Measurements from ENCODE around the gene MRPL51. TPM values are rescaled to one million over a fixed set of nuclear protein-coding genes. Genes with fewer than 3 reads are reported as not detected.

Gene MRPL51
- polyA plus RNA-seq (ENCODE audit: insufficient read length in 3 of 3) = 100 to 1,000 TPM; 191 to 204 (median 196) TPM

DNA sequence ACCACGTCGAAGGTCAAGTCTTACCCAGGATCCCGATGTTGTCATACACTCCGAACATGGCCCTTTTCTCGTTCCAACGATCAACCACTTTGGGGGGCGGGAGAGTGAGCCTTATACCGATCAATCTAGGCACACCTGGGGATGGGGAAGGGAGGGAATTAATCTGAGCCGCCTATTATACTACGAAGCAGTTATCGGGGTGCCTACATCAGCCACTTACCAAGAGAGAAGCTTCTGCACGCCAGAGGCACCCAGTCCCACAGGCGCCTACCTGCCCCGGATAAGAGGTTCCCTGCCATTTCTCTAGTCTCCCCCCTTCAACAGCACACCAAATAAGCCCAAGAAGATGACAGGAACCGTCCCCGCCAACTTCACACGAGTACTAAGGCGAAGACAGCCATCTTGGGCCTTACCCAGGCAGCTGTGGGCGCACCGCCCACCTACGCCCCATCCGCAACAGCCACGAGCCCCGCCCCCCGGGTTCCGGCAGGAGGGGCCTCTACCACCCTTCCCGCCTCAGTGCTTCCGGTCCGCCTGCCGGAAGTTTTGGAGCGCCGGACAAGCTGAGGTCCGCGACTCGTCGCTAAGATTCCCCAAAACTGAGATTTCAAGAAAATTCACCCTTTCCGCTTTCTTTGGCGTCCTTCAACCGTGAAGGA is at the start of gene MRPL51:
MRPL51 (minus strand) TSS at position 425 of the 659 bp plus-strand sequence; CDS start at position 299, 126 bp downstream.
- DNase-seq (ENCODE audit: low read depth in 3 of 3, low spot score in 2 of 3) = peak; percentile 84 to 90 (median 86)

DNA sequence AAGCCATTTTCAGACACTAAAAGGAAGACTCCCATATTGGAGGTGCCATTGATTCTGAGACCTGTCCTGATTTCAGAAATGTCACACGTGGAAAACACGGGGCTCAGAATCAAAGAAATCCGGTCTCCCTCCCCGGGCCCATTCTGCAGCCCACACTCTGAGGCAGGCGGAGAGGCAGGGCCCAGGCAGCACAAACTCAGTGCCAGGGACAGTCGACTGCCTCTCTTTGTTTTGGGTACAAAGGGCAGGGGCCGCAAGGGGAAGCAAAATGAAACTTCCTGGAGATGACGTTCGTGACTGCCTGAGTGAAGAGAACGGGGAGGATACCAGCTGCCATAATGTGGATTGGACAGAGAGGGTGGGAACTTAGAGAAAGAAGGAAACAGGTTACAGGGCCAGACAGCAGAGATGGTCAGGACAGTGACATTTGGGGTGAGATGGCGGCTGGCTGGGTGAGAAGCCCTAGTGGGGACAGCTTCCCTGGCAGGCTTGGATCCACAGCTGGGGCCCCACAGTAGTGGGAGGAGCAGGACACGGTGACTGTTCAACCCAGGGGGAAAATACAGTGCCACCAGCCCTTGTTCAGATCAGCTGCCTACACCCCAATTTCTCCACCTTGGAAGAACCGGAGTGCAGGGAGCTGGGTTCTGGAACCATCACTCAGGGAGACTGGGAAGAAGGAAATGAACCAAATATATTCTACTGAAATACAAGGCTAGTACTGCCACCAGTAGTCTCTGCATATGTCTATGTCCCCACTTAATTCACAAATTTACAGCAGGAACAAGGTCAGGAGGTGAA is 49.3 kb upstream of the MRPL51 start:
- DNase-seq (ENCODE audit: low read depth in 3 of 3, low spot score in 2 of 3) = no peak

DNA sequence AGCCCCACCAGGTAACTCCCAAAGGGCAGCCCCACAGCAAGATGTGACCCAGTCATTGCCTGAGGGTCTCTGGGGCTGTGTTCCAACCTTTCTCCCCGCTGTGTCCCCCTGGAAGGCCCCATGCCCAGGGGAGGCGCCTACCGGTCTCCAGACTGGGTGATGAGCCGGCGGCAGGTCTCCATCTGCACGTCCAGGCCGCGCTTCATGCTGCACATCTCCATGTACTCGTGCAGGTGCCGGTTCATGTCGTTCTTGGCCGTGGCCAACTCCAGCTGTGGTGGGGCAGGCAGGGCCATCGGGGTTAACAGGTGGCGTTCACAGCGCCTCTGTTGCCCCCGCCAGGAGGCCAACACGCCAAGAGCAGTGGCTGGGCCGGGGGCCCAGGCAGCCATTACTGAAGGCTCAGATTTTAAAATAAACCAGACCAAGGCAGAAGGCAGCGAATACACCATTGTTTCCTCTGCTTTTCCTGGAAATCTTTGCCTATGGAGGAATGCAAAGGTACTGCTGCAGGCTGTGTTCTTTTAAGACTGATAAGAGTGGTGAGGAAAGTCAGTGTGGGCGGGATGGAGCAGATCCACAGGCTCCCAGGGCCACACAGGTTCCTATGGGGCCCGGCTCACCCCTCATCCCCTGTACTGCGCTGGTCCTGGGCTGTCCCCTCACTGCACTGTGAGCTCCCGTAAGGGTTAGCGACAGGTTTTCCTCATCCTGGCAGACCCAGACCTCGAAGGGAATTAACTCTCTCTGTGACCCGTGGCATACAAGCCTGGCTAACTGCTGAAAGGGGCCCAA is 48.5 kb upstream of the MRPL51 start:
- no peak for DNase-seq (ENCODE audit: low read depth in 3 of 3, low spot score in 2 of 3)

DNA sequence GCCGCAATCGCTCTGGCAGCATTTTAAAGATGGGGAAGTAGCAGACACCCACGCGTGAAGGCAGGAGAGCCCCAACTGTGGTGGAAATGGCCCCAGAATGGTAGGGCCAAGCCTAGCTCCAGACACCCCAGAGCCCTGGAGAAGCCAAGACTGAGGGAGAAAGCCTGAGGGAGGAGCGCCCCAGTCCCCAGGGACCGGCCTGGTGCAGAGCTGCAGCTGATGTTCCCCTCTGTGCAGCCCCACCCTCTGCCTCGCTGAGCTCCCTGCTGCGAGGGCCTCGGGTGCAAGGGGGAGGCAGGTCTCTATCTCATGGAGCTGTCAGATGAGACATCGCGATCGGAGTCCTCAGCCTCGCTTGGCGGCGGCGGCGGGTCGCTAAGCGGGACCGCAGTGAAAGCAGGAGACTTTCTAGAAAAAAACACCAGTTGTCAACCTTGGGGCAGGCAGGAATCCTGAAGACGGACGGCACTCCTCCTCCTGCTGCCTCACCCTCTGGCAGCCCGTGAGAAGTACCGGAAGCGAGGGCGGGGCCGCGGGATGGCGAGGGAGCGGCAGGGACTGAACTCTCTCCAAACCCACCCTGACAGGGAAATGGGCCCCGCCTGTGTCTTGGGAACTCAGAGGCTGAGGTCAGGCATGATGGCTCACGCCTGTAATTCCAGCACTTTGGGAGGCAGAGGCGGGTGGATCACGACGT is 47.3 kb upstream of the MRPL51 start:
- DNase-seq (ENCODE audit: low read depth in 3 of 3, low spot score in 2 of 3) = peak in 1 of 3 donors; percentile 77

DNA sequence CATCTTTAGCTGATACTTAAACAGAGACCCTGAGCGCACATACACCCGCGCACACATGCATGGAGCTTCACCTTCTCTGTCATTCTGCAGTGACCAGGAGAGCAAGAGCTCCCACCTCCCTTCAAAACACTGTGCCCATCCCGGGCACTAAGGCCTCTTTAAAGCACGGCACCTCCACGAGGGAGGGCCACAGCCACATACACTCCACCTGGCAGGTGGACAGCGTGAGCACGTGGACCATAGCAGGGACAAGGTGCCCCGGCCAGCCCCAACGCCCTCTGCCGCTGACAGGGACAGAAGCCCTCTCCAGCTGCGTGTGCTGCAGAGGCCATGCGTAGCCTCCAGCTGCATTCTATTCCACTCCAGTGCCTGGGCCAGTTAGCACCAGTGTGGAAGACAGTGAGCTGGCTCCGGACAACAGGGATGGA is 46.7 kb upstream of the MRPL51 start:
- DNase-seq (ENCODE audit: low read depth in 3 of 3, low spot score in 2 of 3) = no peak

DNA sequence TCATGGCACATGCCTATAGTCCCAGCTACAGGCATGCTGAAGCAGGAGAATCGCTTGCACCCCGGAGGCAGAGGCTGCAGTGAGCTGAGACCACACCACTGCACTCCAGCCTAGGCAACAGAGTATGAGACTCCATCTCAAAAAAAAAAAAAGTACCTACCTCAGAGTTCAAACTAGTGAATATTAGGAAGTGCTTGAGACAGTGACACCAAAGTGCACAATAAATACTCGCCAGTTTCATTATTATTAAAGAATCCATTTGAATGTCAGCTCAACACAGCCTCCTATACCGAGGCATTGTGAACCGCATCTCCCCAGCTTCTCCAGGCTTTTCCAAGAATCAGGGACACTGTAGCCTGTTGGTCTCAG is 46.2 kb upstream of the MRPL51 start:
- DNase-seq (ENCODE audit: low read depth in 3 of 3, low spot score in 2 of 3) = no peak

DNA sequence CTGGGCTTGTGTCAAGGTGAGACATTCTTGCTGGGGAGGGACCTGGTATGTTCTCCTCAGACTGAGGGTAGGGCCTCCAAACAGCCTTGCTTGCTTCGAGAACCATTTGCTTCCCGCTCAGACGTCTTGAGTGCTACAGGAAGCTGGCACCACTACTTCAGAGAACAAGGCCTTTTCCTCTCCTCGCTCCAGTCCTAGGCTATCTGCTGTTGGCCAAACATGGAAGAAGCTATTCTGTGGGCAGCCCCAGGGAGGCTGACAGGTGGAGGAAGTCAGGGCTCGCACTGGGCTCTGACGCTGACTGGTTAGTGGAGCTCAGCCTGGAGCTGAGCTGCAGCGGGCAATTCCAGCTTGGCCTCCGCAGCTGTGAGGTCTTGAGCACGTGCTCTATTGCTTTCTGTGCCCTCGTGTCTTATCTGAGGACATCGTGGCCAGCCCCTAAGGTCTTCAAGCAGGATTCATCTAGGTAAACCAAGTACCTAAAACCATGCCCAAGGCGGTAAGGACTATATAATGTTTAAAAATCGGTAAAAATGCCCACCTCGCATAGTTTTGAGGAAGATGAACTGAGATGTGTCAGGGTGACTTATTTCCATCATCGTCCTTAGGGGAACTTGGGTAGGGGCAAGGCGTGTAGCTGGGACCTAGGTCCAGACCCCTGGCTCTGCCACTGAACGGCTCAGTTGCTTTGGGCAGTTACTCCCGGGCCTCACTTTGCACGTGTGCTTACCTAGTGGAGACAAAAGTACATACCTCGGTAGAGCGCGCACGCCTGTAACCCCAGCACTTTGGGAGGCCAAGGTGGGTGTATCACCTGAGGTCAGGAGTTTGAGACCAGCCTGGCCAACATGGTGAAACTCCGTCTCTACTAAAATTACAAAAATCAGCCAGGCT is 45.6 kb upstream of the MRPL51 start:
- no peak for DNase-seq (ENCODE audit: low read depth in 3 of 3, low spot score in 2 of 3)

DNA sequence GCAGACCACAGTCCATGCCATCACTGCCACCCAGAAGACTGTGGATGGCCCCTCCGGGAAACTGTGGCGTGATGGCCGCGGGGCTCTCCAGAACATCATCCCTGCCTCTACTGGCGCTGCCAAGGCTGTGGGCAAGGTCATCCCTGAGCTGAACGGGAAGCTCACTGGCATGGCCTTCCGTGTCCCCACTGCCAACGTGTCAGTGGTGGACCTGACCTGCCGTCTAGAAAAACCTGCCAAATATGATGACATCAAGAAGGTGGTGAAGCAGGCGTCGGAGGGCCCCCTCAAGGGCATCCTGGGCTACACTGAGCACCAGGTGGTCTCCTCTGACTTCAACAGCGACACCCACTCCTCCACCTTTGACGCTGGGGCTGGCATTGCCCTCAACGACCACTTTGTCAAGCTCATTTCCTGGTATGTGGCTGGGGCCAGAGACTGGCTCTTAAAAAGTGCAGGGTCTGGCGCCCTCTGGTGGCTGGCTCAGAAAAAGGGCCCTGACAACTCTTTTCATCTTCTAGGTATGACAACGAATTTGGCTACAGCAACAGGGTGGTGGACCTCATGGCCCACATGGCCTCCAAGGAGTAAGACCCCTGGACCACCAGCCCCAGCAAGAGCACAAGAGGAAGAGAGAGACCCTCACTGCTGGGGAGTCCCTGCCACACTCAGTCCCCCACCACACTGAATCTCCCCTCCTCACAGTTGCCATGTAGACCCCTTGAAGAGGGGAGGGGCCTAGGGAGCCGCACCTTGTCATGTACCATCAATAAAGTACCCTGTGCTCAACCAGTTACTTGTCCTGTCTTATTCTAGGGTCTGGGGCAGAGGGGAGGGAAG is 44.7 kb upstream of the MRPL51 start:
- peak in 1 of 3 donors; percentile 55 for DNase-seq (ENCODE audit: low read depth in 3 of 3, low spot score in 2 of 3)

DNA sequence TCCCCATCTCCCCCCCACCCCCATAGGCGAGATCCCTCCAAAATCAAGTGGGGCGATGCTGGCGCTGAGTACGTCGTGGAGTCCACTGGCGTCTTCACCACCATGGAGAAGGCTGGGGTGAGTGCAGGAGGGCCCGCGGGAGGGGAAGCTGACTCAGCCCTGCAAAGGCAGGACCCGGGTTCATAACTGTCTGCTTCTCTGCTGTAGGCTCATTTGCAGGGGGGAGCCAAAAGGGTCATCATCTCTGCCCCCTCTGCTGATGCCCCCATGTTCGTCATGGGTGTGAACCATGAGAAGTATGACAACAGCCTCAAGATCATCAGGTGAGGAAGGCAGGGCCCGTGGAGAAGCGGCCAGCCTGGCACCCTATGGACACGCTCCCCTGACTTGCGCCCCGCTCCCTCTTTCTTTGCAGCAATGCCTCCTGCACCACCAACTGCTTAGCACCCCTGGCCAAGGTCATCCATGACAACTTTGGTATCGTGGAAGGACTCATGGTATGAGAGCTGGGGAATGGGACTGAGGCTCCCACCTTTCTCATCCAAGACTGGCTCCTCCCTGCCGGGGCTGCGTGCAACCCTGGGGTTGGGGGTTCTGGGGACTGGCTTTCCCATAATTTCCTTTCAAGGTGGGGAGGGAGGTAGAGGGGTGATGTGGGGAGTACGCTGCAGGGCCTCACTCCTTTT is 44.0 kb upstream of the MRPL51 start:
- DNase-seq (ENCODE audit: low read depth in 3 of 3, low spot score in 2 of 3) = no peak

DNA sequence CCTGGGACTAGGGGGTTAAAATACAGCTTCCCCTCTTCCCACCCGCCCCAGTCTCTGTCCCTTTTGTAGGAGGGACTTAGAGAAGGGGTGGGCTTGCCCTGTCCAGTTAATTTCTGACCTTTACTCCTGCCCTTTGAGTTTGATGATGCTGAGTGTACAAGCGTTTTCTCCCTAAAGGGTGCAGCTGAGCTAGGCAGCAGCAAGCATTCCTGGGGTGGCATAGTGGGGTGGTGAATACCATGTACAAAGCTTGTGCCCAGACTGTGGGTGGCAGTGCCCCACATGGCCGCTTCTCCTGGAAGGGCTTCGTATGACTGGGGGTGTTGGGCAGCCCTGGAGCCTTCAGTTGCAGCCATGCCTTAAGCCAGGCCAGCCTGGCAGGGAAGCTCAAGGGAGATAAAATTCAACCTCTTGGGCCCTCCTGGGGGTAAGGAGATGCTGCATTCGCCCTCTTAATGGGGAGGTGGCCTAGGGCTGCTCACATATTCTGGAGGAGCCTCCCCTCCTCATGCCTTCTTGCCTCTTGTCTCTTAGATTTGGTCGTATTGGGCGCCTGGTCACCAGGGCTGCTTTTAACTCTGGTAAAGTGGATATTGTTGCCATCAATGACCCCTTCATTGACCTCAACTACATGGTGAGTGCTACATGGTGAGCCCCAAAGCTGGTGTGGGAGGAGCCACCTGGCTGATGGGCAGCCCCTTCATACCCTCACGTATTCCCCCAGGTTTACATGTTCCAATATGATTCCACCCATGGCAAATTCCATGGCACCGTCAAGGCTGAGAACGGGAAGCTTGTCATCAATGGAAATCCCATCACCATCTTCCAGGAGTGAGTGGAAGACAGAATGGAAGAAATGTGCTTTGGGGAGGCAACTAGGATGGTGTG is 43.1 kb upstream of the MRPL51 start:
- no peak for DNase-seq (ENCODE audit: low read depth in 3 of 3, low spot score in 2 of 3)

DNA sequence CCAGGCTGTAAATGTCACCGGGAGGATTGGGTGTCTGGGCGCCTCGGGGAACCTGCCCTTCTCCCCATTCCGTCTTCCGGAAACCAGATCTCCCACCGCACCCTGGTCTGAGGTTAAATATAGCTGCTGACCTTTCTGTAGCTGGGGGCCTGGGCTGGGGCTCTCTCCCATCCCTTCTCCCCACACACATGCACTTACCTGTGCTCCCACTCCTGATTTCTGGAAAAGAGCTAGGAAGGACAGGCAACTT is 42.6 kb upstream of the MRPL51 start:
- DNase-seq (ENCODE audit: low read depth in 3 of 3, low spot score in 2 of 3) = no peak

DNA sequence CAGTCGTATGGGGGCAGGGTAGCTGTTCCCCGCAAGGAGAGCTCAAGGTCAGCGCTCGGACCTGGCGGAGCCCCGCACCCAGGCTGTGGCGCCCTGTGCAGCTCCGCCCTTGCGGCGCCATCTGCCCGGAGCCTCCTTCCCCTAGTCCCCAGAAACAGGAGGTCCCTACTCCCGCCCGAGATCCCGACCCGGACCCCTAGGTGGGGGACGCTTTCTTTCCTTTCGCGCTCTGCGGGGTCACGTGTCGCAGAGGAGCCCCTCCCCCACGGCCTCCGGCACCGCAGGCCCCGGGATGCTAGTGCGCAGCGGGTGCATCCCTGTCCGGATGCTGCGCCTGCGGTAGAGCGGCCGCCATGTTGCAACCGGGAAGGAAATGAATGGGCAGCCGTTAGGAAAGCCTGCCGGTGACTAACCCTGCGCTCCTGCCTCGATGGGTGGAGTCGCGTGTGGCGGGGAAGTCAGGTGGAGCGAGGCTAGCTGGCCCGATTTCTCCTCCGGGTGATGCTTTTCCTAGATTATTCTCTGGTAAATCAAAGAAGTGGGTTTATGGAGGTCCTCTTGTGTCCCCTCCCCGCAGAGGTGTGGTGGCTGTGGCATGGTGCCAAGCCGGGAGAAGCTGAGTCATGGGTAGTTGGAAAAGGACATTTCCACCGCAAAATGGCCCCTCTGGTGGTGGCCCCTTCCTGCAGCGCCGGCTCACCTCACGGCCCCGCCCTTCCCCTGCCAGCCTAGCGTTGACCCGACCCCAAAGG is 42.1 kb upstream of the MRPL51 start:
- DNase-seq (ENCODE audit: low read depth in 3 of 3, low spot score in 2 of 3) = peak in 1 of 3 donors; percentile 16

DNA sequence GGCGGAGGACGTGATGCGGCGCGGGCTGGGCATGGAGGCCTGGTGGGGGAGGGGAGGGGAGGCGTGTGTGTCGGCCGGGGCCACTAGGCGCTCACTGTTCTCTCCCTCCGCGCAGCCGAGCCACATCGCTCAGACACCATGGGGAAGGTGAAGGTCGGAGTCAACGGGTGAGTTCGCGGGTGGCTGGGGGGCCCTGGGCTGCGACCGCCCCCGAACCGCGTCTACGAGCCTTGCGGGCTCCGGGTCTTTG is 41.6 kb upstream of the MRPL51 start:
- peak in 1 of 3 donors; percentile 61 for DNase-seq (ENCODE audit: low read depth in 3 of 3, low spot score in 2 of 3)

DNA sequence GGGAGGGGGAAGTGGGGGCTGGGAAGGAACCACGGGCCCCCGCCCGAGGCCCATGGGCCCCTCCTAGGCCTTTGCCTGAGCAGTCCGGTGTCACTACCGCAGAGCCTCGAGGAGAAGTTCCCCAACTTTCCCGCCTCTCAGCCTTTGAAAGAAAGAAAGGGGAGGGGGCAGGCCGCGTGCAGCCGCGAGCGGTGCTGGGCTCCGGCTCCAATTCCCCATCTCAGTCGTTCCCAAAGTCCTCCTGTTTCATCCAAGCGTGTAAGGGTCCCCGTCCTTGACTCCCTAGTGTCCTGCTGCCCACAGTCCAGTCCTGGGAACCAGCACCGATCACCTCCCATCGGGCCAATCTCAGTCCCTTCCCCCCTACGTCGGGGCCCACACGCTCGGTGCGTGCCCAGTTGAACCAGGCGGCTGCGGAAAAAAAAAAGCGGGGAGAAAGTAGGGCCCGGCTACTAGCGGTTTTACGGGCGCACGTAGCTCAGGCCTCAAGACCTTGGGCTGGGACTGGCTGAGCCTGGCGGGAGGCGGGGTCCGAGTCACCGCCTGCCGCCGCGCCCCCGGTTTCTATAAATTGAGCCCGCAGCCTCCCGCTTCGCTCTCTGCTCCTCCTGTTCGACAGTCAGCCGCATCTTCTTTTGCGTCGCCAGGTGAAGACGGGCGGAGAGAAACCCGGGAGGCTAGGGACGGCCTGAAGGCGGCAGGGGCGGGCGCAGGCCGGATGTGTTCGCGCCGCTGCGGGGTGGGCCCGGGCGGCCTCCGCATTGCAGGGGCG is 41.0 kb upstream of the MRPL51 start, which contains the start of gene GAPDH:
GAPDH (plus strand) TSS at position 595 of the 772 bp plus-strand sequence. CDS start 316 bp downstream, outside the sequence.
- DNase-seq (ENCODE audit: low read depth in 3 of 3, low spot score in 2 of 3) = peak; percentile 90 to 95 (median 93)

DNA sequence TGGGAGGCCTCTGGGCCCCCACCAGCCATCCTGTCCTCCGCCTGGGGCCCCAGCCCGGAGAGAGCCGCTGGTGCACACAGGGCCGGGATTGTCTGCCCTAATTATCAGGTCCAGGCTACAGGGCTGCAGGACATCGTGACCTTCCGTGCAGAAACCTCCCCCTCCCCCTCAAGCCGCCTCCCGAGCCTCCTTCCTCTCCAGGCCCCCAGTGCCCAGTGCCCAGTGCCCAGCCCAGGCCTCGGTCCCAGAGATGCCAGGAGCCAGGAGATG is 40.5 kb upstream of the MRPL51 start:
- no peak for DNase-seq (ENCODE audit: low read depth in 3 of 3, low spot score in 2 of 3)

DNA sequence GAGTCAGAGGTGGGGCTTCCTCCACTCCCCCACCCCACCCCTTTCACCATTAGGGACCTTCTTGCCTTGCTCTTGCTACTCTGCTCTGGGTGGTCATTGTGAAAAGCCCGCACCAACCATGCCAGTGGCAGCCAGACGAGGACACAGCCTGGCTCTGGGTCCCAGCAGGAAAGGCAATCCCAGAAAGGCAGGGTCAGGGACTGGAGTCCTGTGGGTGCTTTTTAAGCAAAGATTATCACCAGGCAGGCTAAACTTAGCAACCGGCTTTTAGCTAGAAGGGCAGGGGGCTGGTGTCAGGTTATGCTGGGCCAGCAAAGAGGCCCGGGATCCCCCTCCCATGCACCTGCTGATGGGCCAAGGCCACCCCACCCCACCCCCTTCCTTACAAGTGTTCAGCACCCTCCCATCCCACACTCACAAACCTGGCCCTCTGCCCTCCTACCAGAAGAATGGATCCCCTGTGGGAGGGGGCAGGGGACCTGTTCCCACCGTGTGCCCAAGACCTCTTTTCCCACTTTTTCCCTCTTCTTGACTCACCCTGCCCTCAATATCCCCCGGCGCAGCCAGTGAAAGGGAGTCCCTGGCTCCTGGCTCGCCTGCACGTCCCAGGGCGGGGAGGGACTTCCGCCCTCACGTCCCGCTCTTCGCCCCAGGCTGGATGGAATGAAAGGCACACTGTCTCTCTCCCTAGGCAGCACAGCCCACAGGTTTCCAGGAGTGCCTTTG is 40.0 kb upstream of the MRPL51 start:
- peak in 1 of 3 donors; percentile 56 for DNase-seq (ENCODE audit: low read depth in 3 of 3, low spot score in 2 of 3)
